Measurements from ENCODE around the gene DUSP7.

DNA sequence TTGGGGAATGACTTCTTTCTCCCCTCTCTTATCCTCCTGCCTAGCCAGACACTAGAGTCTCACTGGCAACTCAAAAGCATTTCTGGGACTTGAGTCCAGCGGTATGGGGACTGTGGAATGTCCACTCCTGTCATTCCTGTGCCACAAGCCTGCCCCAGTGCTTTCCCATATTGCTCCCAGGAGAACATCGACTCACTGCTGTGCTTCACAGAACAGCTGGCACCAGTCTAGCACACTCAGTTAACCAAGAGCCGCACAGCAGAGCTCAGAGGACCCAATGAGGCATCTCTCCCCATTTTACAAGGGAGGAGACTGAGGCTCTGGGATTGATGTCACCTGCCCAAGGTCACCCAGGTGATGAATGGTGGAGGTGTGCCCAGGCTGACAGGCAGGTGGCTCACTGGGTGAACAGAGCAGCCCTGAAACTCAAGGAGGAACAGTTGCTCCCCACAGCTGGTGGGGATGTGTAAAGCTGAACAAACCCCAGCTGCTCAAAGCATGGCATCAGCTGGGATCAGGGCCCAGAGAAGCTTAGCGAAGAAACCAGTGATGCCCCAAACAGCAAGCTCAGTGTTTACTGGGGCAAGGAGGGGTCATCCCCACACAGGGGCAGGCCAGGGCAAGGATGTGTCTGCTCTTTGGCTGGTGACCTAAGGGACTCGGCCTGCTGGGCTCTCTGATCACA, 35.4 kb upstream of the DUSP7 start:
- TF ChIP-seq, protein P1, sequence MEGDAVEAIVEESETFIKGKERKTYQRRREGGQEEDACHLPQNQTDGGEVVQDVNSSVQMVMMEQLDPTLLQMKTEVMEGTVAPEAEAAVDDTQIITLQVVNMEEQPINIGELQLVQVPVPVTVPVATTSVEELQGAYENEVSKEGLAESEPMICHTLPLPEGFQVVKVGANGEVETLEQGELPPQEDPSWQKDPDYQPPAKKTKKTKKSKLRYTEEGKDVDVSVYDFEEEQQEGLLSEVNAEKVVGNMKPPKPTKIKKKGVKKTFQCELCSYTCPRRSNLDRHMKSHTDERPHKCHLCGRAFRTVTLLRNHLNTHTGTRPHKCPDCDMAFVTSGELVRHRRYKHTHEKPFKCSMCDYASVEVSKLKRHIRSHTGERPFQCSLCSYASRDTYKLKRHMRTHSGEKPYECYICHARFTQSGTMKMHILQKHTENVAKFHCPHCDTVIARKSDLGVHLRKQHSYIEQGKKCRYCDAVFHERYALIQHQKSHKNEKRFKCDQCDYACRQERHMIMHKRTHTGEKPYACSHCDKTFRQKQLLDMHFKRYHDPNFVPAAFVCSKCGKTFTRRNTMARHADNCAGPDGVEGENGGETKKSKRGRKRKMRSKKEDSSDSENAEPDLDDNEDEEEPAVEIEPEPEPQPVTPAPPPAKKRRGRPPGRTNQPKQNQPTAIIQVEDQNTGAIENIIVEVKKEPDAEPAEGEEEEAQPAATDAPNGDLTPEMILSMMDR (IDR thresholded peaks at IDR 0.05 in 8 of 11, conservative IDR thresholded peaks at IDR 0.05 in 3 of 11): no peak
- TF ChIP-seq POLR2AphosphoS5 (IDR thresholded peaks at IDR 0.05): no peak

All from spleen (tissue), 7 donors.